HL-60 (cell line): ENCODE results near the gene ACP6.

Experiments
- POLR2AphosphoS5 ChIP-seq: IDR thresholded peaks from 2 replicates; pipeline ENCODE4 v1.6.1; 2012; ENCODE audit warnings: low read depth
- TF ChIP-seq, protein P1 (sequence below): IDR thresholded peaks from one replicate; pipeline ENCODE4 v1.5.1; 2011; ENCODE audit warnings: low read length, control low read depth, inconsistent platforms; ENCODE audit not compliant: insufficient read depth

DNA sequence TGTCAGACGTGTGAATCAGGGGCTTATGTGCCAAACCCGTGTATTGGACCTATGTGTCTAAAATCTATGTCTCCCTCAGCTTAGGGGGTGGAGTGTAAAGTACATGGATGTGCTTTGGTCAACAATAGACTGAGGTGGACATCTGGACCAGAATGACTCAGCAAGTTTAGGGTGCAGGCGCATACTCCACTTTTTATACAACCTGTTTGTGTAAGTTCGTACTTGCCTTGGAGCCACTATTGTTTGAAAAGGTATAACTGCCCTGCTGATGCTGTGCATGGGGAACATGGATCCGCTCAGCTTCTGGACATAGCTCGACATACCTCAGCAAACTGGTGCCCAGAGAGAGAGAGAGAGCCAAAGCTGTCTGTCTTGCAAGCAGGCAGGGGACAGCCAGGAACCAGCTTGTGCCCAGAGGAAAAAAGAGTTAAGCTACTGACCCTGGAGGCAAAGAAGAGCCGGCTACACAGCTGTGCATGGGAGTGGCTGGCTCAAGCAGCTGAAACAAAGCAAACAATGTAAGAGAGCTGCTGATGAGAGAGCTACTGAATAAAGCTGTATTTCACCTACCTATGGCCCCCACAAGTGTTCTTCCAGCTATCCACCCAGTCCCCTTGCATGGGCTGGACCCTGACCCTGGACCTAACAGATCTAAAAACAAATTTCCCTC is 48.8 kb upstream of the ACP6 start:
- TF ChIP-seq, protein P1, sequence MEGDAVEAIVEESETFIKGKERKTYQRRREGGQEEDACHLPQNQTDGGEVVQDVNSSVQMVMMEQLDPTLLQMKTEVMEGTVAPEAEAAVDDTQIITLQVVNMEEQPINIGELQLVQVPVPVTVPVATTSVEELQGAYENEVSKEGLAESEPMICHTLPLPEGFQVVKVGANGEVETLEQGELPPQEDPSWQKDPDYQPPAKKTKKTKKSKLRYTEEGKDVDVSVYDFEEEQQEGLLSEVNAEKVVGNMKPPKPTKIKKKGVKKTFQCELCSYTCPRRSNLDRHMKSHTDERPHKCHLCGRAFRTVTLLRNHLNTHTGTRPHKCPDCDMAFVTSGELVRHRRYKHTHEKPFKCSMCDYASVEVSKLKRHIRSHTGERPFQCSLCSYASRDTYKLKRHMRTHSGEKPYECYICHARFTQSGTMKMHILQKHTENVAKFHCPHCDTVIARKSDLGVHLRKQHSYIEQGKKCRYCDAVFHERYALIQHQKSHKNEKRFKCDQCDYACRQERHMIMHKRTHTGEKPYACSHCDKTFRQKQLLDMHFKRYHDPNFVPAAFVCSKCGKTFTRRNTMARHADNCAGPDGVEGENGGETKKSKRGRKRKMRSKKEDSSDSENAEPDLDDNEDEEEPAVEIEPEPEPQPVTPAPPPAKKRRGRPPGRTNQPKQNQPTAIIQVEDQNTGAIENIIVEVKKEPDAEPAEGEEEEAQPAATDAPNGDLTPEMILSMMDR = no peak
- TF ChIP-seq POLR2AphosphoS5 = no peak
